HepG2 (cell line): ENCODE results near the gene RPS17. TPM values are rescaled to one million over a fixed set of nuclear protein-coding genes. Genes with fewer than 3 reads are reported as not detected.

Experiments
- BHLHE40 ChIP-seq: IDR thresholded peaks from 2 replicates; pipeline ENCODE4 v1.6.1; 2011; ENCODE audit warnings: low read length, improper control_type of control experiment
- CC2D1A ChIP-seq: sonication (generic); formaldehyde crosslinking; IDR thresholded peaks from 2 replicates; pipeline ENCODE4 v1.8.1; 2023; ENCODE audit warnings: mild to moderate bottlenecking, missing genetic modification reagents
- DNMT1 ChIP-seq: sonication (generic); formaldehyde crosslinking; IDR thresholded peaks from 2 replicates; pipeline ENCODE4 v1.5.1; 2020; ENCODE audit warnings: mild to moderate bottlenecking, missing genetic modification reagents
- DZIP1 ChIP-seq: sonication (generic); formaldehyde crosslinking; IDR thresholded peaks from 2 replicates; pipeline ENCODE4 v1.5.0; 2020; ENCODE audit warnings: mild to moderate bottlenecking, missing genetic modification reagents
- HNRNPLL ChIP-seq: fragments of 200-400 bp; formaldehyde crosslinking; IDR thresholded peaks from 2 replicates; pipeline ENCODE4 v1.6.1; 2017; ENCODE audit warnings: mild to moderate bottlenecking, low read depth, low read length; ENCODE audit not compliant: poor library complexity, severe bottlenecking
- MLLT10 ChIP-seq: sonication (generic); formaldehyde crosslinking; IDR thresholded peaks from 2 replicates; pipeline ENCODE4 v1.4.0; 2020; ENCODE audit warnings: missing genetic modification reagents
- RBFOX2 ChIP-seq: fragments of 200-400 bp; formaldehyde crosslinking; IDR thresholded peaks from 2 replicates; pipeline ENCODE4 v1.6.1; 2017; ENCODE audit warnings: low read depth, mild to moderate bottlenecking, low read length
- SIN3A ChIP-seq: IDR thresholded peaks from 2 replicates; pipeline ENCODE4 v1.6.1; 2011; ENCODE audit warnings: low read depth, mild to moderate bottlenecking, control low read depth, low read length, borderline replicate concordance
- SIN3B ChIP-seq: fragments of 150-350 bp; IDR thresholded peaks from 2 replicates; pipeline ENCODE4 v1.6.1; 2014; ENCODE audit warnings: low read length
- ZC3H4 ChIP-seq: sonication (generic); formaldehyde crosslinking; IDR thresholded peaks from 2 replicates; pipeline ENCODE4 v1.4.0; 2020; ENCODE audit warnings: missing genetic modification reagents, borderline replicate concordance
- ZNF329 ChIP-seq: sonication (generic); formaldehyde crosslinking; IDR thresholded peaks from 2 replicates; pipeline ENCODE4 v1.9.0; 2021; ENCODE audit warnings: low read depth, mild to moderate bottlenecking, missing genetic modification reagents
- ZNF362 ChIP-seq: sonication (generic); formaldehyde crosslinking; IDR thresholded peaks from 2 replicates; pipeline ENCODE4 v1.4.0; 2020; ENCODE audit warnings: missing genetic modification reagents, mild to moderate bottlenecking, borderline replicate concordance
- ZNF746 ChIP-seq: sonication (generic); formaldehyde crosslinking; IDR thresholded peaks from 2 replicates; pipeline ENCODE4 v1.8.0; 2022; ENCODE audit warnings: mild to moderate bottlenecking, missing genetic modification reagents
- ZNF850 ChIP-seq: sonication (generic); formaldehyde crosslinking; conservative IDR thresholded peaks from 2 replicates; pipeline ENCODE4 v1.9.0; 2021; ENCODE audit warnings: mild to moderate bottlenecking, missing genetic modification reagents
- ZSCAN21 ChIP-seq: sonication (generic); formaldehyde crosslinking; IDR thresholded peaks from 2 replicates; pipeline ENCODE4 v1.8.0; 2022; ENCODE audit warnings: mild to moderate bottlenecking, missing genetic modification reagents, moderate library complexity, borderline replicate concordance
- polyA plus RNA-seq, 8 experiments: library from polyadenylated mRNA; depleted of rRNA in 3 of 8; stranded (reverse) in 7 of 8; unstranded in 1 of 8; fragments of >200 nt; fragmentation: Illumina TruSeq in 4 of 8; extraction: Trizol in 4 of 8; gene quantifications; 2 replicates each; pipeline versions ENCODE4 v1.2.1 to v1.2.3, GENCODE V29; 2011 to 2016; ENCODE audit warnings: low read depth in 4 of 8, missing spikeins in 1 of 8, mixed read lengths in 1 of 8; ENCODE audit not compliant: insufficient read depth in 1 of 8
- total RNA-seq, 5 experiments: library from RNA; depleted of rRNA; stranded (reverse); fragments of >200 nt; fragmentation: Illumina TruSeq; extraction: Trizol; gene quantifications; 2 replicates each; pipeline ENCODE4 v1.2.3, GENCODE V29; 2016; ENCODE audit warnings: low read depth in 1 of 5
- TF ChIP-seq, protein P1 (sequence below): sonication (generic); formaldehyde crosslinking; IDR thresholded peaks from 2 replicates; pipeline ENCODE4 v1.5.1; 2020; ENCODE audit warnings: missing genetic modification reagents, mild to moderate bottlenecking, borderline replicate concordance
- TF ChIP-seq, protein P2 (sequence below): sonication (generic); formaldehyde crosslinking; IDR thresholded peaks from 2 replicates; pipeline ENCODE4 v1.8.0; 2022; ENCODE audit warnings: missing genetic modification reagents, mild to moderate bottlenecking, borderline replicate concordance
- TF ChIP-seq, protein P3 (sequence below): IDR thresholded peaks from 2 replicates; pipeline ENCODE4 v1.6.1; 2016; ENCODE audit warnings: control low read depth
- TF ChIP-seq, protein P4 (sequence below): sonication (generic); formaldehyde crosslinking; IDR thresholded peaks from 2 replicates; pipeline ENCODE4 v1.8.0; 2022; ENCODE audit warnings: mild to moderate bottlenecking, missing genetic modification reagents, moderate library complexity

RPS17 gene
- total and polyA plus RNA-seq, 2 of the 13 experiments (the other 11 are each of a cell fraction or from before 2014, with no cell fraction given) = 2,570 to 5,021 TPM

- TF ChIP-seq DZIP1 = no peak
- peak; percentile 99 for TF ChIP-seq RBFOX2
- TF ChIP-seq SIN3B = no peak
- TF ChIP-seq, protein P1, sequence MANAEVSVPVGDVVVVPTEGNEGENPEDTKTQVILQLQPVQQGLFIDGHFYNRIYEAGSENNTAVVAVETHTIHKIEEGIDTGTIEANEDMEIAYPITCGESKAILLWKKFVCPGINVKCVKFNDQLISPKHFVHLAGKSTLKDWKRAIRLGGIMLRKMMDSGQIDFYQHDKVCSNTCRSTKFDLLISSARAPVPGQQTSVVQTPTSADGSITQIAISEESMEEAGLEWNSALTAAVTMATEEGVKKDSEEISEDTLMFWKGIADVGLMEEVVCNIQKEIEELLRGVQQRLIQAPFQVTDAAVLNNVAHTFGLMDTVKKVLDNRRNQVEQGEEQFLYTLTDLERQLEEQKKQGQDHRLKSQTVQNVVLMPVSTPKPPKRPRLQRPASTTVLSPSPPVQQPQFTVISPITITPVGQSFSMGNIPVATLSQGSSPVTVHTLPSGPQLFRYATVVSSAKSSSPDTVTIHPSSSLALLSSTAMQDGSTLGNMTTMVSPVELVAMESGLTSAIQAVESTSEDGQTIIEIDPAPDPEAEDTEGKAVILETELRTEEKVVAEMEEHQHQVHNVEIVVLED = peak; percentile 68; the same call in 1 of the 2 replicates
- TF ChIP-seq ZNF362 (CRISPR knock-in tag) = no peak
- peak; percentile 93 for TF ChIP-seq BHLHE40
- TF ChIP-seq, protein P2, sequence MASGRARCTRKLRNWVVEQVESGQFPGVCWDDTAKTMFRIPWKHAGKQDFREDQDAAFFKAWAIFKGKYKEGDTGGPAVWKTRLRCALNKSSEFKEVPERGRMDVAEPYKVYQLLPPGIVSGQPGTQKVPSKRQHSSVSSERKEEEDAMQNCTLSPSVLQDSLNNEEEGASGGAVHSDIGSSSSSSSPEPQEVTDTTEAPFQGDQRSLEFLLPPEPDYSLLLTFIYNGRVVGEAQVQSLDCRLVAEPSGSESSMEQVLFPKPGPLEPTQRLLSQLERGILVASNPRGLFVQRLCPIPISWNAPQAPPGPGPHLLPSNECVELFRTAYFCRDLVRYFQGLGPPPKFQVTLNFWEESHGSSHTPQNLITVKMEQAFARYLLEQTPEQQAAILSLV = peak; percentile 73
- TF ChIP-seq ZSCAN21 (CRISPR knock-in tag) = no peak
- TF ChIP-seq CC2D1A (CRISPR knock-in tag) = no peak
- TF ChIP-seq, protein P3, sequence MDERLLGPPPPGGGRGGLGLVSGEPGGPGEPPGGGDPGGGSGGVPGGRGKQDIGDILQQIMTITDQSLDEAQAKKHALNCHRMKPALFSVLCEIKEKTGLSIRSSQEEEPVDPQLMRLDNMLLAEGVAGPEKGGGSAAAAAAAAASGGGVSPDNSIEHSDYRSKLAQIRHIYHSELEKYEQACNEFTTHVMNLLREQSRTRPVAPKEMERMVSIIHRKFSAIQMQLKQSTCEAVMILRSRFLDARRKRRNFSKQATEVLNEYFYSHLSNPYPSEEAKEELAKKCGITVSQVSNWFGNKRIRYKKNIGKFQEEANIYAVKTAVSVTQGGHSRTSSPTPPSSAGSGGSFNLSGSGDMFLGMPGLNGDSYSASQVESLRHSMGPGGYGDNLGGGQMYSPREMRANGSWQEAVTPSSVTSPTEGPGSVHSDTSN (CRISPR knock-in tag) = no peak
- TF ChIP-seq HNRNPLL = peak; percentile 56
- peak; percentile 75; the same call in 1 of the 2 replicates for TF ChIP-seq ZC3H4 (CRISPR knock-in tag)
- TF ChIP-seq, protein P4, sequence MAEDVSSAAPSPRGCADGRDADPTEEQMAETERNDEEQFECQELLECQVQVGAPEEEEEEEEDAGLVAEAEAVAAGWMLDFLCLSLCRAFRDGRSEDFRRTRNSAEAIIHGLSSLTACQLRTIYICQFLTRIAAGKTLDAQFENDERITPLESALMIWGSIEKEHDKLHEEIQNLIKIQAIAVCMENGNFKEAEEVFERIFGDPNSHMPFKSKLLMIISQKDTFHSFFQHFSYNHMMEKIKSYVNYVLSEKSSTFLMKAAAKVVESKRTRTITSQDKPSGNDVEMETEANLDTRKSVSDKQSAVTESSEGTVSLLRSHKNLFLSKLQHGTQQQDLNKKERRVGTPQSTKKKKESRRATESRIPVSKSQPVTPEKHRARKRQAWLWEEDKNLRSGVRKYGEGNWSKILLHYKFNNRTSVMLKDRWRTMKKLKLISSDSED (CRISPR knock-in tag) = no peak
- TF ChIP-seq ZNF746 (CRISPR knock-in tag) = peak; percentile 63
- TF ChIP-seq ZNF850 = no peak
- TF ChIP-seq ZNF329 (CRISPR knock-in tag) = peak; percentile 69; the same call in 1 of the 2 replicates
- peak; percentile 84; the same call in 1 of the 2 replicates for TF ChIP-seq DNMT1
- no peak for TF ChIP-seq MLLT10
- peak; percentile 94 for TF ChIP-seq SIN3A
These were observed at the start of gene RPS17 (continued) for GRCh38 chr15:82540055-82540983.
